Activated T-cell treated with anti-CD3 and anti-CD28 coated beads, Interleukin-2, amount 50 U/mL, for 72 hours (primary cell): Measurements from ENCODE around the gene COX19. TPM values are rescaled to one million over a fixed set of nuclear protein-coding genes. Genes with fewer than 3 reads are reported as not detected.
"Not testable (repeated sequence)": the region's sequence is repeated elsewhere in the genome, so short reads cannot be mapped to it uniquely, and the experiment has no call there.

Experiments
- ATAC-seq, 2 donors: fragments of 150-1000 bp; cut with Tn5 transposase; replicated peaks in 1 of 2; 2 replicates each; pipeline ENCODE4 v1.10.0; 2021; ENCODE audit warnings: moderate library complexity in 2 of 2, mild to moderate bottlenecking in 1 of 2
- DNase-seq, 2 donors: peaks; one replicate each; pipeline ENCODE4 v3.0.0; 2021 to 2022; ENCODE audit warnings: mixed read lengths in 1 of 2
- H3K27ac Mint-ChIP-seq: one replicate; pipeline ENCODE4 v1.8.0; 2022; ENCODE audit warnings: mild to moderate bottlenecking, moderate library complexity, mixed read lengths
- H3K27me3 Mint-ChIP-seq: one replicate; pipeline ENCODE4 v1.8.0; 2022; ENCODE audit warnings: low read depth, mixed read lengths
- H3K36me3 Mint-ChIP-seq, 2 donors: one replicate each; pipeline ENCODE4 v1.8.0; 2022; ENCODE audit warnings: mixed read lengths in 2 of 2, mild to moderate bottlenecking in 1 of 2; ENCODE audit not compliant: insufficient read depth in 2 of 2
- H3K4me1 Mint-ChIP-seq: one replicate; pipeline ENCODE4 v1.8.0; 2022; ENCODE audit warnings: low read depth, mixed read lengths
- H3K4me3 Mint-ChIP-seq, 2 donors: one replicate each; pipeline ENCODE4 v1.8.0; 2022; ENCODE audit warnings: mild to moderate bottlenecking in 2 of 2, mixed read lengths in 2 of 2, moderate library complexity in 2 of 2
- H3K9me3 Mint-ChIP-seq, 2 donors: one replicate each; pipeline ENCODE4 v1.8.0; 2022; ENCODE audit warnings: mixed read lengths in 2 of 2
- total RNA-seq, 2 donors: library from RNA; stranded (reverse); gene quantifications; one replicate each; pipeline ENCODE4 v1.2.3, GENCODE V29; 2022

The COX19 gene
- total RNA-seq, 2 donors from 2014 or later = 20.8 to 28.4 TPM

GRCh38 chr7:1004018-1004852 lies 28.9 kb upstream of the COX19 start:
- Mint-ChIP-seq H3K4me3 (no peak overlapping the region), H3K36me3 (no peaks in the 10 kb centered on the region), H3K4me1 (no peaks in the 10 kb centered on the region), H3K9me3 (no peaks in the 10 kb centered on the region), H3K27me3 (no peaks in the 10 kb centered on the region), H3K27ac (no peak overlapping the region)
- no peak for ATAC-seq
- no peak for DNase-seq

- not testable (repeated sequence) for H3K36me3 Mint-ChIP-seq, H3K9me3 Mint-ChIP-seq, H3K4me1 Mint-ChIP-seq, DNase-seq, H3K27me3 Mint-ChIP-seq, H3K4me3 Mint-ChIP-seq, H3K27ac Mint-ChIP-seq, ATAC-seq
Measured at GRCh38 chr7:1002445-1002844, 27.1 kb upstream of the COX19 start.

GRCh38 chr7:1002026-1002425 lies 26.7 kb upstream of the COX19 start:
- ATAC-seq, H3K27ac Mint-ChIP-seq, H3K27me3 Mint-ChIP-seq, H3K36me3 Mint-ChIP-seq, H3K9me3 Mint-ChIP-seq, DNase-seq, H3K4me3 Mint-ChIP-seq, H3K4me1 Mint-ChIP-seq: not testable (repeated sequence)

DNA sequence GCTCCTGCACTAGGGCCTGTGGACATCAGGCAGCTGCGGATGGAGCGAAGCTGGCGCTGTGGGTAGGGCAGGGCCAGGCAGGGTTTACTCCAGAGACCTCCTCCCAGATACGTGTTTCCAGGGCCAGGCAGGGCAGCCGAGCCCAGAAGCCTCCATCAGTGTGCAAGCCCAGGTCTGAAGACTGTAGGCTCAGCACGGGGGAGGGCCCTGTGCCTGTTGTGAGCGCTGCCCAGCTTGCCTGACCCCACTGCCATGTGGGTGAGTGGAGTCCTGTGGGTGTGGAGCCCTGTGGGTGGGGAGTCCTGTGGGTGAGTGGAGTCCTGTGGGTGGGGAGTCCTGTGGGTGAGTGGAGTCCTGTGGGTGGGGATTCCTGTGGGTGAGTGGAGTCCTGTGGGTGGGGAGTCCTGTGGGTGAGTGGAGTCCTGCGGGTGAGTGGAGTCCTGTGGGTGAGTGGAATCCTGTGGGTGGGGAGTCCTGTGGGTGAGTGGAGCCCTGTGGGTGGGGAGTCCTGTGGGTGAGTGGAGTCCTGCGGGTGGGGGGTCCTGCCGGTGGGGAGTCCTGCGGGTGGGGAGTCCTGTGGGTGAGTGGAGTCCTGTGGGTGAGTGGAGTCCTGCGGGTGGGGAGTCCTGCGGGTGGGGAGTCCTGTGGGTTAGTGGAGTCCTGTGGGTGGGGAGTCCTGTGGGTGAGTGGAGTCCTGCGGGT lies 25.9 kb upstream of the COX19 start:
- DNase-seq, H3K4me1 Mint-ChIP-seq, H3K36me3 Mint-ChIP-seq, H3K27me3 Mint-ChIP-seq, H3K27ac Mint-ChIP-seq, H3K9me3 Mint-ChIP-seq, ATAC-seq, H3K4me3 Mint-ChIP-seq: not testable (repeated sequence)

DNA sequence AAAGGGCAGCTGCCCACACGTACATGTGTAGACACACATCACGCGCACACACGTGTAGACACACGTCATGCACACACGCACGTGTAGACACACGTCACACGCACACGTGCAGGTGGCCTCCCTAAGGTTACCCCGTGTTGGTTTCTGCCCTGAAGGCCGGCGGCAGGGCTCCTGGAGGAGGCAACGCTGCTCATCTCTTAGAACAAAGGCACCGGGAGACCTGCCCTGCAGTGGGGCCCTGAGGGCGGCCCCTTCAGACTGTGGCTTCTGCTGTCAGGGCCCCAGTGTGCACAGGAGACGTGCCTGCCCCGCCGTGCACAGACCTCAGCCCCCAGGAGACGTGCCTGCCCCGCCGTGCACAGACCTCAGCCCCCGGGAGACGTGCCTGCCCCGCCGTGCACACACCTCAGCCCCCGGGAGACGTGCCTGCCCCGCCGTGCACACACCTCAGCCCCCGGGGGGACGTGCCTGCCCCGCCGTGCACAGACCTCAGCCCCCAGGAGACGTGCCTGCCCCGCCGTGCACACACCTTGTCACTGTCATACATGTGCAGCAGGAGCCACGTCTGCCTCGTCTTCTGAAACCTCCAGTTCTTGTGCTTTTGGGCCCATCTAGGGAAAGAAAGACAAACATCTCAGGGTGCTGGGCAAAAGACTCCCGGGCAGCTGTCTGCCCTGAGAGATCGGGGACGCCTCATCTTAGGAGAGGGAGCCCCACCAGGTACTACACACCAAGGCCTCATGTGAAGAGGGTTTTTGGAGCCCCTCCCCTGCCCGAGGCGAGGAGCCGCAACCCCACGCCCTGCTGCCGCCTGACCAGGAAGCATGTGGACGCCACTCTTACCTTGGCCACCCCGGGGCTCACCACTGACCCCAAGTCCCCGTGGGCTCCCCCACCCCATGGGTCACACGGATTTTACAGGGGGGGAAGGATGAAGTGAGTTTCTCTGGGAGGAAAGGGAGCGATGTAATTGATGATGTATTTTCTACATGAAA lies 24.9 kb upstream of the COX19 start:
- Mint-ChIP-seq H3K27me3 (no peaks in the 10 kb centered on the region), H3K4me1 (no peaks in the 10 kb centered on the region), H3K4me3 (no peak overlapping the region), H3K9me3 (no peaks in the 10 kb centered on the region), H3K27ac (no peak overlapping the region), H3K36me3 (no peaks in the 10 kb centered on the region)
- no peak for ATAC-seq
- DNase-seq = no peak

DNA sequence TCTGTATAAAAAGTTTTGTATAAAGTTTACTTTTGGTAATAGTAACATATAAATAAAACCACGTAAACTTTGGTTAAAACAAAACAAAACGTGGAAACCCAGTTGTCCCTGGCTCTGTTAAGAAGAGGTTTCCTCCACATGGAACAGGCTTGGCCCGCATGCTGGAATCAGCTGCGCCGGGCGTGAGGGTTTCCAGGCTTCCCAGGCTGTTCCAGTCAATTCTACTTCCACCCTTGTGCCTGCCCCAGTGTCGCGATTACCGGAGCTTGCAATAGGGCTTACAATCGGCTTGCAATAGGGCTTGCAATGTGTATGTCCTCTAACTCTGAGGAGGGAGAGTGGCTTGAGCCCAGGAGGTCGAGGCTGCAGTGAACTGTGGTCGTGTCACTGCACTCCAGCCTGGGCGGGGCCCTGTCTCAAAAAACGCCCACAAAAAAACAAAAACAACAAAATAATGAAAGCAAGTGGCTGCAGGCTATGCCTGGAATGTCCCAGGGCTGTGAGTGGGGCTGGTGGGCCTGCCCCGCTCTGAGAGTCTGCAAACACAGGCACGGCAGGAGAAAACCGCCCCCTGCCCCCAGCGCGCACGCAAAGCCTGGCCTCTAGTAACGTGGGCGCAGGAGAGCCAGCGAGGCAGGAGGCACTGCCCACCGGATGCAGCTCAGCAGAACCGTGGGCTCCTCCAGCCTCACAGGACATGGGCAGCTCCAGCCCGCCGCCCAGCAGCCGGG lies 24.0 kb upstream of the COX19 start:
- Mint-ChIP-seq H3K27ac (no peak overlapping the region), H3K4me1 (no peaks in the 10 kb centered on the region), H3K27me3 (no peaks in the 10 kb centered on the region), H3K4me3 (no peak overlapping the region), H3K36me3 (no peaks in the 10 kb centered on the region), H3K9me3 (no peaks in the 10 kb centered on the region)
- ATAC-seq = no peak
- no peak for DNase-seq

- Mint-ChIP-seq H3K4me3 (no peak overlapping the region), H3K27ac (no peak overlapping the region), H3K4me1 (no peaks in the 10 kb centered on the region), H3K27me3 (no peaks in the 10 kb centered on the region), H3K9me3 (no peaks in the 10 kb centered on the region), H3K36me3 (no peaks in the 10 kb centered on the region)
- ATAC-seq = no peak
- DNase-seq = no peak
Measured at GRCh38 chr7:997404-998395, 22.4 kb upstream of the COX19 start.

DNA sequence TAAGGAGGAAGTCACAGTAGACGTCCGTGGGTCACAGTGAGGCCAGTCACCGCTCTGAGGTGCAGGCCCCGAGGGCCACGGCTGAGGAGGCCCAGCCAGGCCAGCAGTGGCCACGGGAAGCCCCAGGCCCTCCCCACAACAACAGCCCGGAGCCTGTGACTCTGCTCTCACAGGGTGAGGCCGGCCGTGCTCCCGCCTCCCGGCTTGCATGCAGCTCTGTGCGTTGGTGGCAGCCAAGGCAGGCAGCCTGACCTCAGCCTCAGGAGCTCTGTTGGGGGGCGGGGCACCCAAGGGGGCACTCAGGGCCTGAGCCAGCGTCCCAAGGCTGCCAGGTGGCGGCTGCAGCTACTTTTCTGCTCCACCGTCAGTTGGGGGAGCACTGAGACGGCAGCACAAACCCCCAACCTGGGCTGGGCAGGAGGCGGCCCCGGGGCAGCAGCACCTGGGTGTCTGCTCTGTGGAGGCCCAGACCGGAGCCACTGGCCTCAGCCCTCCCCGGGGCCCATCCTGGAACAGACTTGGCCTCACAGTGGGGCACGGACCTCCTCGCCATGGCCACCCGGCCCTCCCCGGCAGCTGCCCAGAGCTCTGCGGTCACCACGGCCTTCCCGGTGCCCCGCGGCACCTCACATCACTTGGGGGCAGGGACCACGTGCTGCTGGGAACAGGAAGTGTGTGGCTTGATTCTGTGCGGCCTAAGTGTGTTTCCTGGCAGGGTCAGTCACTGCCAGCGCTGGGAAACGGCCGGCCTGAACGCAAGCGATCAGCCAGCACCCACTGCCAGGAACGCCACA lies 20.9 kb upstream of the COX19 start:
- Mint-ChIP-seq H3K4me1 (no peaks in the 10 kb centered on the region), H3K36me3 (no peaks in the 10 kb centered on the region), H3K27ac (no peak overlapping the region), H3K9me3 (no peaks in the 10 kb centered on the region), H3K27me3 (no peaks in the 10 kb centered on the region), H3K4me3 (no peak overlapping the region)
- DNase-seq = no peak
- ATAC-seq = no peak

DNA sequence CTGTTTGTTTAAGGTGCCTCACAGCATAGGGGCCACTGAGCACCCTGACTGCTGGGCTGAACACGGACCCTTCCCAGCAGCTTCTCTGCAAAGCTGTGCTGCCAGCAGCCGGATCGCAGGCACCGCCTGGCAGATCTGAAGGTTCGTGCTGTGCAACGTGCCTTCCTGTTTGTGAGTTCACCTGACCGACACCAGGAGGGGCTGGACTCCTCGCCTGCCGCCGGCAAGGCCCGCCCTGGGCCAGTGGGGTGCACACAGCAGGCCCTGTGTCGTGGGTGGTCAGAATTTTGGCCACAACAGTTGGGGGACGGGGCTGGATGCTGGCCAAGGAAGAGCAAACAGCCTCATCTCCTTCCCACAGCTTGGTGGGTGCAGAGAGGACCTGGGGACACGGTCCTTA lies 20.2 kb upstream of the COX19 start:
- no peaks in the 10 kb centered on the region for H3K27me3 Mint-ChIP-seq
- no peak for ATAC-seq
- no peak overlapping the region for H3K27ac Mint-ChIP-seq
- H3K4me3 Mint-ChIP-seq = no peak overlapping the region
- no peak for DNase-seq
- no peaks in the 10 kb centered on the region for H3K4me1 Mint-ChIP-seq
- no peaks in the 10 kb centered on the region for H3K9me3 Mint-ChIP-seq
- H3K36me3 Mint-ChIP-seq = no peaks in the 10 kb centered on the region

DNA sequence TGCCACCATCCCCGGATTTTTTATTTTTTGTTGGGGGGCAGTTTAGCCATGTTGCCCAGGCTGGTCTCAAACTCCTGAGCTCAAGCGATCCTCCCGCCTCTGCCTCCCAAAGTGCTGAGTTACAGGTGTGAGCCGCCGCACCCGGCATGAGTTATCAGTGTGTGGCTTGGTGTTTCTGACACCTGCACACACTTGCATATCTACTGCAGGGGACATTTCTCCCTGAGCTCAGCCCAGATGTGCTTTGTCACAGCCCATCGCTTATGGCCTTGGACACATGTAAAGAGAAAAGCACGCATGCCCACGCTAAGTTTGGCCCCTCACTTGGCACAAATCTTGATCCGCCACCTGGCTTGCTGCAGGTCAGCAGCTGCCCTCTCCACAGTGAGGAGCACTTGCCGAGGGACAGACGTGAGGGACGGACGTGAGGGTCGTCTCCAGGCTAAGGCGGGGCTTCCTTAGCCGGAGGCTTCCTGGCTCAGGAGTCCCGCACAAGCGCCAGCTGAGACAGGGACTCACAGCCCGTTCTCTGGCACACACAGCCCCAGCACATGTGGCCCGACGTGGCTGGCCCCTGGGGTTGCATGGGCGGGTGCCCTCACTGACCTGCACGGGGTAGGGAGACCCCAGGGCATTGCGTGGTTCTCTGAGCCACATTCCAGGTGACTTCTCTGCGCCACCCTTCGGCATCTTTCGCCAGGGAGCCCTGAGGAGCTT lies 19.4 kb upstream of the COX19 start:
- H3K27me3 Mint-ChIP-seq = no peaks in the 10 kb centered on the region
- no peak for ATAC-seq
- no peaks in the 10 kb centered on the region for H3K4me1 Mint-ChIP-seq
- no peaks in the 10 kb centered on the region for H3K36me3 Mint-ChIP-seq
- H3K4me3 Mint-ChIP-seq = no peak overlapping the region
- no peak for DNase-seq
- H3K9me3 Mint-ChIP-seq = peaks cover 0 to under 1% of the 10 kb centered on the region in 2 donors
- no peak overlapping the region for H3K27ac Mint-ChIP-seq
